ENCODE measurements around the gene TNNI3. TPM values are rescaled to one million over a fixed set of nuclear protein-coding genes. Genes with fewer than 3 reads are reported as not detected.

The TNNI3 gene
- total RNA-seq, 1 experiment from 2014 or later, result 15.0 TPM

GRCh38 chr19:55103190-55103589 lies 54.3 kb downstream of the TNNI3 start (continued):
- TF ChIP-seq KAT7 (CRISPR knock-in tag; IDR thresholded peaks at IDR 0.05; ENCODE audit: borderline replicate concordance) (no peak), ATF1 (CRISPR knock-in tag; IDR thresholded peaks at IDR 0.05) (no peak), ZNF416 (CRISPR knock-in tag; IDR thresholded peaks at IDR 0.05) (no peak), ZNF423 (CRISPR knock-in tag; IDR thresholded peaks at IDR 0.05) (no peak), ZNF512 (CRISPR knock-in tag; IDR thresholded peaks at IDR 0.05; ENCODE audit: borderline replicate concordance) (no peak)

Small RNA genes lying within 50 kb of the gene (microRNA-seq; reads per million reads assigned to microRNA genes)
- gene MIR7975 (ENCODE audit: borderline number of aligned reads), result not detected

Other genes with a start within 250 kb of the TNNI3 start
- 4.1 to 6.8 TPM (median 5.0 TPM) in 3 replicates for gene NLRP7, start 210.2 kb downstream of the TNNI3 start, total RNA-seq (2021)
- 3.0 to 3.7 TPM (median 3.4 TPM) in 3 replicates for gene NLRP2, start 191.4 kb downstream of the TNNI3 start, total RNA-seq (2021)
- gene GP6, start 119.5 kb downstream of the TNNI3 start, total RNA-seq (2021), result 0.41 to 1.1 TPM (median 0.61 TPM) in 3 replicates
- 35.3 to 39.5 TPM (median 38.4 TPM) in 3 replicates for gene RDH13, start 94.6 kb downstream of the TNNI3 start, total RNA-seq (2021)
- 38.9 to 43.8 TPM (median 42.8 TPM) in 3 replicates for gene EPS8L1, start 81.9 kb downstream of the TNNI3 start, total RNA-seq (2021)
- gene PPP1R12C, start 40.1 kb downstream of the TNNI3 start, total RNA-seq (2021), result 88.4 to 99.3 TPM (median 92.3 TPM) in 3 replicates
- gene TNNT1, start 8.5 kb downstream of the TNNI3 start, total RNA-seq (2021), result 50.6 to 127 TPM (median 108 TPM) in 3 replicates
- gene DNAAF3, start 8.9 kb upstream of the TNNI3 start, total RNA-seq (2021), result 4.0 to 5.9 TPM (median 5.6 TPM) in 3 replicates
- gene SYT5, start 22.6 kb upstream of the TNNI3 start, total RNA-seq (2021), result 0.77 to 2.5 TPM (median 1.1 TPM) in 3 replicates
- gene PTPRH, start 51.8 kb upstream of the TNNI3 start, total RNA-seq (2021), result 0.41 to 0.63 TPM (median 0.44 TPM) in 3 replicates
- gene TMEM86B, start 71.0 kb upstream of the TNNI3 start, total RNA-seq (2021), result 3.5 to 4.2 TPM (median 4.1 TPM) in 3 replicates
- gene PPP6R1, start 101.3 kb upstream of the TNNI3 start, total RNA-seq (2021), result 78.4 to 91.8 TPM (median 83.2 TPM) in 3 replicates
- 57.1 to 65.2 TPM (median 60.9 TPM) in 3 replicates for gene HSPBP1, start 122.4 kb upstream of the TNNI3 start, total RNA-seq (2021)
- gene BRSK1, start 126.3 kb upstream of the TNNI3 start, total RNA-seq (2021), result 49.2 to 52.4 TPM (median 49.7 TPM) in 3 replicates
- gene TMEM150B, start 167.6 kb upstream of the TNNI3 start, total RNA-seq (2021), result 0.44 to 0.50 TPM in 2 of 3 replicates, not detected in the other
- 49.1 to 63.1 TPM (median 52.3 TPM) in 3 replicates for gene KMT5C, start 182.1 kb upstream of the TNNI3 start, total RNA-seq (2021)
- 4.1 to 8.0 TPM (median 4.3 TPM) in 3 replicates for gene COX6B2, start 197.0 kb upstream of the TNNI3 start, total RNA-seq (2021)
- 0.07 to 0.09 TPM in 2 of 3 replicates, not detected in the other for gene GARIN5B, start 205.5 kb upstream of the TNNI3 start, total RNA-seq (2021)
- 1.2 to 1.8 TPM (median 1.6 TPM) in 3 replicates for gene IL11, start 212.7 kb upstream of the TNNI3 start, total RNA-seq (2021)
- 0.33 to 2.6 TPM (median 0.82 TPM) in 3 replicates for gene TMEM190, start 219.1 kb upstream of the TNNI3 start, total RNA-seq (2021)
- 5.8 to 8.3 TPM (median 6.5 TPM) in 3 replicates for gene TMEM238, start 226.6 kb upstream of the TNNI3 start, total RNA-seq (2021)
- gene RPL28, start 228.2 kb upstream of the TNNI3 start, total RNA-seq (2021), result 2,505 to 2,895 TPM (median 2,837 TPM) in 3 replicates

Measured in WTC11 (cell line).